Bronchus fibroblast of lung (primary cell): ENCODE data around the gene CLEC4D. TPM values are rescaled to one million over a fixed set of nuclear protein-coding genes. Genes with fewer than 3 reads are reported as not detected.

Experiments
- total RNA-seq: library from RNA; depleted of rRNA; stranded (reverse); fragments of >200 nt; gene quantifications from 2 replicates; pipeline ENCODE4 v1.2.3, GENCODE V29; 2015

Gene CLEC4D
- not detected in 2 replicates for total RNA-seq

GRCh38 chr12:8513256-8513655 lies at the start of gene CLEC4D:
TSS of gene CLEC4D (plus strand) at chr12:8513503. CDS start at chr12:8513733, 230 bp downstream.

GRCh38 chr12:8540831-8541230 lies 27.5 kb downstream of the CLEC4D start, which contains the start of gene CLEC4E:
TSS of gene CLEC4E (minus strand) at chr12:8540905. CDS start at chr12:8540797, 108 bp downstream.

Other genes with a start within 250 kb of the CLEC4D start
- gene CLEC6A, start 57.5 kb upstream of the CLEC4D start, total RNA-seq = not detected in 2 replicates
- not detected in 2 replicates for gene CLEC4E, start 27.4 kb downstream of the CLEC4D start, total RNA-seq
- gene AICDA, start 99.4 kb downstream of the CLEC4D start, total RNA-seq = not detected in 2 replicates
- 0.67 and 1.8 TPM in 2 replicates for gene MFAP5, start 149.3 kb downstream of the CLEC4D start, total RNA-seq
- 6.4 and 7.9 TPM in 2 replicates for gene RIMKLB, start 184.5 kb downstream of the CLEC4D start, total RNA-seq